ENCODE measurements around the gene GRK5. TPM values are rescaled to one million over a fixed set of nuclear protein-coding genes. Genes with fewer than 3 reads are reported as not detected.

Gene GRK5
- total RNA-seq, 1 experiment from 2014 or later: 2.3 TPM

- Mint-ChIP-seq H3K27ac (no peak overlapping the region), H3K4me3 (no peak overlapping the region), H3K9me3 (peaks cover 7% of the 10 kb centered on the region), H3K4me1 (peaks cover 19% of the 10 kb centered on the region), H3K27me3 (ENCODE audit: low read depth) (peaks cover 94% of the 10 kb centered on the region), H3K36me3 (no peaks in the 10 kb centered on the region)
- ChIA-PET CTCF (interaction anchor here (1.7 to 4.4 kb wide), 3 partner anchors 12 to 279 kb away, joined by 6 to 24 read pairs (median 9); no protein-coding TSS in a partner anchor), POLR2A (no interaction called here)
- no peak for ATAC-seq
- no peak for DNase-seq (ENCODE audit: low spot score)
- peak; percentile 52; the same call in 1 of the 2 replicates for TF ChIP-seq USF2 (CRISPR knock-in tag; IDR thresholded peaks at IDR 0.05)
- TF ChIP-seq MLX (CRISPR knock-in tag; IDR thresholded peaks at IDR 0.05): no peak
- no peak for TF ChIP-seq ZNF317 (CRISPR knock-in tag; IDR thresholded peaks at IDR 0.05; ENCODE audit: borderline replicate concordance, low read depth)
Measured at GRCh38 chr10:119478111-119478802, 270.9 kb downstream of the GRK5 start.

- Mint-ChIP-seq H3K4me3 (no peak overlapping the region), H3K27ac (no peak overlapping the region), H3K4me1 (peaks cover 19% of the 10 kb centered on the region), H3K27me3 (ENCODE audit: low read depth) (peaks cover 92% of the 10 kb centered on the region), H3K36me3 (no peaks in the 10 kb centered on the region), H3K9me3 (peaks cover 3% of the 10 kb centered on the region)
- no peak for DNase-seq (ENCODE audit: low spot score)
- POLR2A ChIA-PET: no interaction called here
- TF ChIP-seq HMGA2 (CRISPR knock-in tag; IDR thresholded peaks at IDR 0.05): no peak
- TF ChIP-seq SP1 (CRISPR knock-in tag; conservative IDR thresholded peaks at IDR 0.05): no peak
- TF ChIP-seq, protein P1, sequence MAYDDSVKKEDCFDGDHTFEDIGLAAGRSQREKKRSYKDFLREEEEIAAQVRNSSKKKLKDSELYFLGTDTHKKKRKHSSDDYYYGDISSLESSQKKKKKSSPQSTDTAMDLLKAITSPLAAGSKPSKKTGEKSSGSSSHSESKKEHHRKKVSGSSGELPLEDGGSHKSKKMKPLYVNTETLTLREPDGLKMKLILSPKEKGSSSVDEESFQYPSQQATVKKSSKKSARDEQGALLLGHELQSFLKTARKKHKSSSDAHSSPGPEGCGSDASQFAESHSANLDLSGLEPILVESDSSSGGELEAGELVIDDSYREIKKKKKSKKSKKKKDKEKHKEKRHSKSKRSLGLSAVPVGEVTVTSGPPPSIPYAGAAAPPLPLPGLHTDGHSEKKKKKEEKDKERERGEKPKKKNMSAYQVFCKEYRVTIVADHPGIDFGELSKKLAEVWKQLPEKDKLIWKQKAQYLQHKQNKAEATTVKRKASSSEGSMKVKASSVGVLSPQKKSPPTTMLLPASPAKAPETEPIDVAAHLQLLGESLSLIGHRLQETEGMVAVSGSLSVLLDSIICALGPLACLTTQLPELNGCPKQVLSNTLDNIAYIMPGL (CRISPR knock-in tag; IDR thresholded peaks at IDR 0.05): no peak
- TF ChIP-seq RELA (CRISPR knock-in tag; IDR thresholded peaks at IDR 0.05; ENCODE audit: borderline replicate concordance): no peak
- TF ChIP-seq, protein P2, sequence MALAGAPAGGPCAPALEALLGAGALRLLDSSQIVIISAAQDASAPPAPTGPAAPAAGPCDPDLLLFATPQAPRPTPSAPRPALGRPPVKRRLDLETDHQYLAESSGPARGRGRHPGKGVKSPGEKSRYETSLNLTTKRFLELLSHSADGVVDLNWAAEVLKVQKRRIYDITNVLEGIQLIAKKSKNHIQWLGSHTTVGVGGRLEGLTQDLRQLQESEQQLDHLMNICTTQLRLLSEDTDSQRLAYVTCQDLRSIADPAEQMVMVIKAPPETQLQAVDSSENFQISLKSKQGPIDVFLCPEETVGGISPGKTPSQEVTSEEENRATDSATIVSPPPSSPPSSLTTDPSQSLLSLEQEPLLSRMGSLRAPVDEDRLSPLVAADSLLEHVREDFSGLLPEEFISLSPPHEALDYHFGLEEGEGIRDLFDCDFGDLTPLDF (CRISPR knock-in tag; IDR thresholded peaks at IDR 0.05): no peak
- TF ChIP-seq ZNF423 (CRISPR knock-in tag; IDR thresholded peaks at IDR 0.05): no peak
- TF ChIP-seq NFYB (CRISPR knock-in tag; conservative IDR thresholded peaks at IDR 0.05; ENCODE audit: low read depth): no peak
- no peak for TF ChIP-seq TCF7 (CRISPR knock-in tag; IDR thresholded peaks at IDR 0.05; ENCODE audit: low read depth)
- TF ChIP-seq TP53 (CRISPR knock-in tag; IDR thresholded peaks at IDR 0.05): no peak
- TF ChIP-seq MYBL2 (CRISPR knock-in tag; IDR thresholded peaks at IDR 0.05): no peak
- TF ChIP-seq GABPB1 (CRISPR knock-in tag; IDR thresholded peaks at IDR 0.05): no peak
- TF ChIP-seq, protein P3, sequence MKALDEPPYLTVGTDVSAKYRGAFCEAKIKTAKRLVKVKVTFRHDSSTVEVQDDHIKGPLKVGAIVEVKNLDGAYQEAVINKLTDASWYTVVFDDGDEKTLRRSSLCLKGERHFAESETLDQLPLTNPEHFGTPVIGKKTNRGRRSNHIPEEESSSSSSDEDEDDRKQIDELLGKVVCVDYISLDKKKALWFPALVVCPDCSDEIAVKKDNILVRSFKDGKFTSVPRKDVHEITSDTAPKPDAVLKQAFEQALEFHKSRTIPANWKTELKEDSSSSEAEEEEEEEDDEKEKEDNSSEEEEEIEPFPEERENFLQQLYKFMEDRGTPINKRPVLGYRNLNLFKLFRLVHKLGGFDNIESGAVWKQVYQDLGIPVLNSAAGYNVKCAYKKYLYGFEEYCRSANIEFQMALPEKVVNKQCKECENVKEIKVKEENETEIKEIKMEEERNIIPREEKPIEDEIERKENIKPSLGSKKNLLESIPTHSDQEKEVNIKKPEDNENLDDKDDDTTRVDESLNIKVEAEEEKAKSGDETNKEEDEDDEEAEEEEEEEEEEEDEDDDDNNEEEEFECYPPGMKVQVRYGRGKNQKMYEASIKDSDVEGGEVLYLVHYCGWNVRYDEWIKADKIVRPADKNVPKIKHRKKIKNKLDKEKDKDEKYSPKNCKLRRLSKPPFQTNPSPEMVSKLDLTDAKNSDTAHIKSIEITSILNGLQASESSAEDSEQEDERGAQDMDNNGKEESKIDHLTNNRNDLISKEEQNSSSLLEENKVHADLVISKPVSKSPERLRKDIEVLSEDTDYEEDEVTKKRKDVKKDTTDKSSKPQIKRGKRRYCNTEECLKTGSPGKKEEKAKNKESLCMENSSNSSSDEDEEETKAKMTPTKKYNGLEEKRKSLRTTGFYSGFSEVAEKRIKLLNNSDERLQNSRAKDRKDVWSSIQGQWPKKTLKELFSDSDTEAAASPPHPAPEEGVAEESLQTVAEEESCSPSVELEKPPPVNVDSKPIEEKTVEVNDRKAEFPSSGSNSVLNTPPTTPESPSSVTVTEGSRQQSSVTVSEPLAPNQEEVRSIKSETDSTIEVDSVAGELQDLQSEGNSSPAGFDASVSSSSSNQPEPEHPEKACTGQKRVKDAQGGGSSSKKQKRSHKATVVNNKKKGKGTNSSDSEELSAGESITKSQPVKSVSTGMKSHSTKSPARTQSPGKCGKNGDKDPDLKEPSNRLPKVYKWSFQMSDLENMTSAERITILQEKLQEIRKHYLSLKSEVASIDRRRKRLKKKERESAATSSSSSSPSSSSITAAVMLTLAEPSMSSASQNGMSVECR (CRISPR knock-in tag; IDR thresholded peaks at IDR 0.05; ENCODE audit: borderline replicate concordance): no peak
- TF ChIP-seq ZNF281 (CRISPR knock-in tag; IDR thresholded peaks at IDR 0.05): no peak
- 0 out of 2 replicates have a peak, but pooled peaks have one; percentile 38 for ATAC-seq
- CTCF ChIA-PET: interaction anchor here (0.6 to 4.4 kb wide), 4 partner anchors 9 to 280 kb away, joined by 3 to 24 read pairs (median 8); no protein-coding TSS in a partner anchor
Measured at GRCh38 chr10:119478811-119479341, 271.5 kb downstream of the GRK5 start.
